Loucy (cell line): ENCODE data around the gene ZNF516.

Source experiments
- H2AFZ ChIP-seq: fragments of 200-600 bp; sonication (generic); 2 replicates; pipeline ENCODE4 v1.6.0; 2016; ENCODE audit warnings: antibody characterized with exemption, mild to moderate bottlenecking, low read length, moderate library complexity
- H3F3A ChIP-seq: fragments of 200-600 bp; 2 replicates; pipeline ENCODE4 v1.6.0; 2016; ENCODE audit warnings: antibody characterized with exemption, low read depth, mild to moderate bottlenecking
- H3K27me3 ChIP-seq: fragments of 200-600 bp; sonication (generic); 2 replicates; pipeline ENCODE4 v1.6.1; 2014; ENCODE audit warnings: low read length, mild to moderate bottlenecking; ENCODE audit not compliant: insufficient read depth, poor library complexity, severe bottlenecking
- H3K36me3 ChIP-seq: fragments of 200-600 bp; sonication (generic); 2 replicates; pipeline ENCODE4 v1.6.1; 2016; ENCODE audit warnings: low read length; ENCODE audit not compliant: insufficient read depth
- H3K4me1 ChIP-seq: fragments of 200-600 bp; sonication (generic); 2 replicates; pipeline ENCODE4 v1.5.1; 2014; ENCODE audit warnings: low read length, mild to moderate bottlenecking; ENCODE audit not compliant: insufficient read depth, poor library complexity, severe bottlenecking
- H3K4me2 ChIP-seq: fragments of 200-600 bp; sonication (generic); 2 replicates; pipeline ENCODE4 v1.6.0; 2014; ENCODE audit warnings: antibody characterized with exemption, low read length, low read depth, mild to moderate bottlenecking; ENCODE audit not compliant: poor library complexity, severe bottlenecking
- H3K4me3 ChIP-seq: fragments of 200-600 bp; sonication (generic); 2 replicates; pipeline ENCODE4 v1.5.1; 2014; ENCODE audit warnings: low read length, mild to moderate bottlenecking, mixed read lengths; ENCODE audit not compliant: poor library complexity, severe bottlenecking
- H3K79me2 ChIP-seq: fragments of 200-600 bp; sonication (generic); 2 replicates; pipeline ENCODE4 v1.6.1; 2014; ENCODE audit warnings: low read length; ENCODE audit not compliant: insufficient read depth
- H3K9ac ChIP-seq: fragments of 200-600 bp; sonication (generic); 2 replicates; pipeline ENCODE4 v1.6.0; 2014; ENCODE audit warnings: mild to moderate bottlenecking, low read depth, low read length, moderate library complexity; ENCODE audit not compliant: poor library complexity, severe bottlenecking
- H3K9me2 ChIP-seq: fragments of 200-600 bp; sonication (generic); replicated peaks from 2 replicates; pipeline ENCODE4 v1.6.1; 2016; ENCODE audit warnings: low read depth, low read length, mixed read lengths
- H3K9me3 ChIP-seq: fragments of 200-600 bp; sonication (generic); 2 replicates; pipeline ENCODE4 v1.6.1; 2014; ENCODE audit warnings: mild to moderate bottlenecking, antibody characterized with exemption, low read length, low read depth; ENCODE audit not compliant: insufficient read depth
- H4K20me1 ChIP-seq: fragments of 200-600 bp; sonication (generic); 2 replicates; pipeline ENCODE4 v1.6.0; 2014; ENCODE audit warnings: antibody characterized with exemption, low read length, mild to moderate bottlenecking; ENCODE audit not compliant: insufficient read depth, poor library complexity, severe bottlenecking
- EZH2phosphoT487 ChIP-seq: fragments of 200-600 bp; IDR thresholded peaks from 2 replicates; pipeline ENCODE4 v1.6.1; 2018; ENCODE audit warnings: antibody characterized with exemption, mild to moderate bottlenecking, moderate library complexity, borderline replicate concordance
- TF ChIP-seq, protein P1 (sequence below): fragments of 200-600 bp; sonication (generic); conservative IDR thresholded peaks from 2 replicates; pipeline ENCODE4 v1.5.1; 2014; ENCODE audit warnings: mild to moderate bottlenecking, antibody characterized with exemption, low read length

ZNF516 gene

GRCh38 chr18:76397631-76398030 lies 97.4 kb downstream of the ZNF516 start:
- Histone ChIP-seq H3K79me2 (no peaks in the 10 kb centered on the region), H3K36me3 (no peaks in the 10 kb centered on the region), H3K27me3 (no peaks in the 10 kb centered on the region), H2AFZ (no peak overlapping the region), H3K9ac (no peak overlapping the region), H3K4me1 (no peaks in the 10 kb centered on the region), H3K9me2 (no peaks in the 10 kb centered on the region), H3K4me3 (no peak overlapping the region), H3K4me2 (no peak overlapping the region), H3K9me3 (no peaks in the 10 kb centered on the region), H3F3A (no peaks in the 10 kb centered on the region), H4K20me1 (no peaks in the 10 kb centered on the region)
- TF ChIP-seq, protein P1, sequence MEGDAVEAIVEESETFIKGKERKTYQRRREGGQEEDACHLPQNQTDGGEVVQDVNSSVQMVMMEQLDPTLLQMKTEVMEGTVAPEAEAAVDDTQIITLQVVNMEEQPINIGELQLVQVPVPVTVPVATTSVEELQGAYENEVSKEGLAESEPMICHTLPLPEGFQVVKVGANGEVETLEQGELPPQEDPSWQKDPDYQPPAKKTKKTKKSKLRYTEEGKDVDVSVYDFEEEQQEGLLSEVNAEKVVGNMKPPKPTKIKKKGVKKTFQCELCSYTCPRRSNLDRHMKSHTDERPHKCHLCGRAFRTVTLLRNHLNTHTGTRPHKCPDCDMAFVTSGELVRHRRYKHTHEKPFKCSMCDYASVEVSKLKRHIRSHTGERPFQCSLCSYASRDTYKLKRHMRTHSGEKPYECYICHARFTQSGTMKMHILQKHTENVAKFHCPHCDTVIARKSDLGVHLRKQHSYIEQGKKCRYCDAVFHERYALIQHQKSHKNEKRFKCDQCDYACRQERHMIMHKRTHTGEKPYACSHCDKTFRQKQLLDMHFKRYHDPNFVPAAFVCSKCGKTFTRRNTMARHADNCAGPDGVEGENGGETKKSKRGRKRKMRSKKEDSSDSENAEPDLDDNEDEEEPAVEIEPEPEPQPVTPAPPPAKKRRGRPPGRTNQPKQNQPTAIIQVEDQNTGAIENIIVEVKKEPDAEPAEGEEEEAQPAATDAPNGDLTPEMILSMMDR: no peak
- no peak for TF ChIP-seq EZH2phosphoT487

DNA sequence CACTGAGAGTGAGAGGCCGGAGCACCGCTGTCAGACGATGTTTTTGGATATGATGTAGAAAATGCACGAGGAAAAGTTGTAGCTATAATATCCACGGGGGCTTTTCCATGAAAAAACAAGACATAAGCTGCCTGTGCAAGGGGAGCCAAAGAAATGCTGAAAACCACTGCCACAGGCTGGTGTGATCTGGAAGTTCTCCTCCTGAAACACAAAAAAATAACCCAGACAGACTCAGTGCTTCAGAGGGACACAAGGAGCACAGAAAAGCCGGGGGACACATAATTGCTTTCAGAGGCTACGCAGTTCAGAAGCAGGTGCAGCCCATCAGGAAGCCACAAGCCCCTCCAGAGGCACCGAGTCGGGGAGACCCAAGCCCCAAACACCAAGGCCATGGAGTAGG lies 98.2 kb downstream of the ZNF516 start:
- Histone ChIP-seq H3K4me3 (no peak overlapping the region), H3K4me2 (no peak overlapping the region), H3K9me3 (no peaks in the 10 kb centered on the region), H3K36me3 (no peaks in the 10 kb centered on the region), H3F3A (no peaks in the 10 kb centered on the region), H3K9me2 (no peaks in the 10 kb centered on the region), H4K20me1 (no peaks in the 10 kb centered on the region), H3K27me3 (no peaks in the 10 kb centered on the region), H3K9ac (no peak overlapping the region), H3K79me2 (no peaks in the 10 kb centered on the region), H3K4me1 (no peaks in the 10 kb centered on the region), H2AFZ (no peak overlapping the region)
- TF ChIP-seq, protein P1: no peak
- TF ChIP-seq EZH2phosphoT487: no peak

DNA sequence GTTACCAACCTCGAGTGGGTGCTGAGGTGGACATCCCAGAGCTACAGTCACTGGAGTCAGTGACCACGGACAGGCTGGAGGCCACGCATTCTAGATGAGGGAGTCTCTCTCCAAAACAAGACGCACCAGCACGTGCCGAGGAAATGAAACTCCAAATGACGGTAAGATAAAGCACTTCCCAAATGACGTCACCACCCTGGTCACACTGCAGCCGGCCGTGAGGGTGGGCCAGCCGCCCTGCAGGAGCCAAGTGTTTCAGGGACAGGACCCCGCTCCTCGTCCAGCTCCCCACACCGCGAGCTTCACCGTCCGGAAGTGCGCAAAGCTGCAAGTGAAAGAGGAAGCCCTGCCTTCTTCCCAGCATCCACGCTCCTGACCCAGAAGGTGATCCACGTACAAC lies 99.4 kb downstream of the ZNF516 start:
- Histone ChIP-seq H3K9me3 (no peaks in the 10 kb centered on the region), H3K4me1 (no peaks in the 10 kb centered on the region), H3K4me3 (no peak overlapping the region), H3K4me2 (no peak overlapping the region), H2AFZ (no peak overlapping the region), H3K9me2 (no peaks in the 10 kb centered on the region), H4K20me1 (no peaks in the 10 kb centered on the region), H3K27me3 (no peaks in the 10 kb centered on the region), H3K79me2 (no peaks in the 10 kb centered on the region), H3K9ac (no peak overlapping the region), H3K36me3 (no peaks in the 10 kb centered on the region), H3F3A (no peaks in the 10 kb centered on the region)
- no peak for TF ChIP-seq EZH2phosphoT487
- TF ChIP-seq, protein P1: no peak
